Activated naive CD8-positive, alpha-beta T cell treated with anti-CD3 and anti-CD28 coated beads, Interleukin-2, amount 10 ng/mL, durations not matched to agents 7 days and 5 days (primary cell): ENCODE data around the gene KIRREL3. TPM values are rescaled to one million over a fixed set of nuclear protein-coding genes. Genes with fewer than 3 reads are reported as not detected.

Experiments
- ATAC-seq: fragments of 150-1000 bp; cut with Tn5 transposase; one replicate; pipeline ENCODE4 v1.10.0; 2021; ENCODE audit warnings: low read depth, moderate library complexity
- POLR2A ChIA-PET: fragments of 350-600 bp; sonication (Branson Sonifier 250); formaldehyde crosslinking; loops from one replicate; lab custom pipeline; 2021; ENCODE audit warnings: antibody characterized with exemption; lab: Charles Lee
- DNase-seq: peaks from one replicate; pipeline ENCODE4 v3.0.0; 2021
- H3K27ac Mint-ChIP-seq: one replicate; pipeline ENCODE4 v1.8.0; 2022; ENCODE audit warnings: mild to moderate bottlenecking, mixed read lengths
- H3K27me3 Mint-ChIP-seq: one replicate; pipeline ENCODE4 v1.8.0; 2022; ENCODE audit warnings: mild to moderate bottlenecking, moderate library complexity, mixed read lengths
- H3K36me3 Mint-ChIP-seq: one replicate; pipeline ENCODE4 v1.8.0; 2021; ENCODE audit warnings: mild to moderate bottlenecking, mixed read lengths
- H3K4me1 Mint-ChIP-seq: one replicate; pipeline ENCODE4 v1.8.0; 2021; ENCODE audit warnings: mixed read lengths
- H3K4me3 Mint-ChIP-seq: one replicate; pipeline ENCODE4 v1.8.0; 2022; ENCODE audit warnings: mild to moderate bottlenecking, moderate library complexity, mixed read lengths
- H3K9me3 Mint-ChIP-seq: one replicate; pipeline ENCODE4 v1.8.0; 2021; ENCODE audit warnings: mixed read lengths
- total RNA-seq, 2 experiments: library from RNA; stranded (reverse); gene quantifications; one replicate each; pipeline ENCODE4 v1.2.3, GENCODE V29; 2021

Gene KIRREL3
- total RNA-seq, 2 experiments from 2014 or later, result not detected

GRCh38 chr11:126930091-126930841 lies 70.3 kb downstream of the KIRREL3 start:
- H3K36me3 Mint-ChIP-seq, result no peaks in the 10 kb centered on the region
- POLR2A ChIA-PET, result no interaction called here
- no peaks in the 10 kb centered on the region for H3K4me1 Mint-ChIP-seq
- no peak overlapping the region for H3K27ac Mint-ChIP-seq
- no peak for ATAC-seq
- DNase-seq, result no peak
- no peak overlapping the region for H3K4me3 Mint-ChIP-seq
- peaks cover 2% of the 10 kb centered on the region for H3K27me3 Mint-ChIP-seq
- no peaks in the 10 kb centered on the region for H3K9me3 Mint-ChIP-seq

- Mint-ChIP-seq H3K4me1 (no peaks in the 10 kb centered on the region), H3K4me3 (no peak overlapping the region), H3K9me3 (no peaks in the 10 kb centered on the region), H3K36me3 (no peaks in the 10 kb centered on the region), H3K27me3 (peaks cover 2% of the 10 kb centered on the region), H3K27ac (no peak overlapping the region)
- POLR2A ChIA-PET, result no interaction called here
- no peak for ATAC-seq
- no peak for DNase-seq
Measured at GRCh38 chr11:126929179-126930061, 71.2 kb downstream of the KIRREL3 start.

- POLR2A ChIA-PET, result no interaction called here
- Mint-ChIP-seq H3K9me3 (no peaks in the 10 kb centered on the region), H3K4me1 (no peaks in the 10 kb centered on the region), H3K4me3 (no peak overlapping the region), H3K27me3 (peaks cover 2% of the 10 kb centered on the region), H3K27ac (no peak overlapping the region), H3K36me3 (no peaks in the 10 kb centered on the region)
- no peak for ATAC-seq
- no peak for DNase-seq
Measured at GRCh38 chr11:126927623-126928022, 72.9 kb downstream of the KIRREL3 start.

- no peaks in the 10 kb centered on the region for H3K9me3 Mint-ChIP-seq
- no peaks in the 10 kb centered on the region for H3K36me3 Mint-ChIP-seq
- ATAC-seq (no peak), DNase-seq (no peak)
- no peak overlapping the region for H3K27ac Mint-ChIP-seq
- no peaks in the 10 kb centered on the region for H3K27me3 Mint-ChIP-seq
- no peaks in the 10 kb centered on the region for H3K4me1 Mint-ChIP-seq
- H3K4me3 Mint-ChIP-seq, result no peak overlapping the region
- POLR2A ChIA-PET, result no interaction called here
Measured at GRCh38 chr11:126926376-126926791, 74.2 kb downstream of the KIRREL3 start.

GRCh38 chr11:126925321-126926093 lies 75.1 kb downstream of the KIRREL3 start:
- Mint-ChIP-seq H3K27me3 (no peaks in the 10 kb centered on the region), H3K4me1 (no peaks in the 10 kb centered on the region), H3K27ac (no peak overlapping the region), H3K9me3 (no peaks in the 10 kb centered on the region), H3K4me3 (no peak overlapping the region), H3K36me3 (no peaks in the 10 kb centered on the region)
- DNase-seq, result no peak
- ATAC-seq, result no peak
- POLR2A ChIA-PET, result no interaction called here

GRCh38 chr11:126924376-126925040 lies 76.1 kb downstream of the KIRREL3 start:
- Mint-ChIP-seq H3K36me3 (no peaks in the 10 kb centered on the region), H3K27me3 (no peaks in the 10 kb centered on the region), H3K4me1 (no peaks in the 10 kb centered on the region), H3K9me3 (no peaks in the 10 kb centered on the region), H3K4me3 (no peak overlapping the region), H3K27ac (no peak overlapping the region)
- DNase-seq (no peak), ATAC-seq (no peak)
- POLR2A ChIA-PET, result no interaction called here

GRCh38 chr11:126920833-126921232 lies 79.7 kb downstream of the KIRREL3 start:
- no peaks in the 10 kb centered on the region for H3K9me3 Mint-ChIP-seq
- no peak for ATAC-seq

DNA sequence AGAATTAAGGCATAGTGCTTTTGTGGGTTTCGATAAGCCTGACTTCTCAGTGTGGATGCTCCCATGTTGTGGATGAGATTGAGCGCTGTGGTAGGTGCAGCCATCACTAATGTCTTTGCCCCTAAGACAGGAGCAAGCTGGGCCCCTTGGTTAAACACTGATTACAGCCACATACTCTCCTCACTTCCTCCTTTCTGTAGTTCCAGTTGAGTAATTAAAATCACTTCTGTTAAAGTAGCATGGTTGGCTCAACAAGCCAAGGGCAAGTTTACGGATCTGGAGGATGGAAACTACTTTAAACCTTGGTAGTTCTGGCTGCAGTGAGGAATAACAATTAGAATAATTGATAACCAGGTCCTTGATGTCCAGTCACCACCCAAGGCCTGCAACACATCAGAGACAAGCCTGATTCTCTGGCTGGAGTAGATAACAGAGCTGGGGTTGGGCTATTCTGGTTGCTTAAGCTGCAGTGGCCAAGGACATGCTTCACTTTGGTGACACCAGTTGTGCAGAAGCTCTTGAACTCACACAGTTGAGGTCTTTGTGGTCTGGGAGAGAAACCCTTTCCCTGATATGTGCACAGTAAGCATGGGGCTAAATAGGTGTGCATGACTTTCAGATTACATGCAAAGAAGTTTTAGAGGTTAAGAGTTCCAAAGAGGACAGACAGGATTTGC lies 81.3 kb downstream of the KIRREL3 start:
- POLR2A ChIA-PET, result no interaction called here
- no peak overlapping the region for H3K4me3 Mint-ChIP-seq
- H3K9me3 Mint-ChIP-seq, result no peaks in the 10 kb centered on the region
- H3K27me3 Mint-ChIP-seq, result no peaks in the 10 kb centered on the region
- no peaks in the 10 kb centered on the region for H3K4me1 Mint-ChIP-seq
- H3K27ac Mint-ChIP-seq, result no peak overlapping the region
- DNase-seq, result no peak
- ATAC-seq, result no peak
- no peaks in the 10 kb centered on the region for H3K36me3 Mint-ChIP-seq

More at GRCh38 chr11:126920833-126921232, 79.7 kb downstream of the KIRREL3 start:
- H3K4me1 Mint-ChIP-seq, result no peaks in the 10 kb centered on the region
- H3K27me3 Mint-ChIP-seq, result no peaks in the 10 kb centered on the region
- no peaks in the 10 kb centered on the region for H3K36me3 Mint-ChIP-seq
- no peak for DNase-seq
- H3K27ac Mint-ChIP-seq, result no peak overlapping the region
- POLR2A ChIA-PET, result no interaction called here
- H3K4me3 Mint-ChIP-seq, result no peak overlapping the region

DNA sequence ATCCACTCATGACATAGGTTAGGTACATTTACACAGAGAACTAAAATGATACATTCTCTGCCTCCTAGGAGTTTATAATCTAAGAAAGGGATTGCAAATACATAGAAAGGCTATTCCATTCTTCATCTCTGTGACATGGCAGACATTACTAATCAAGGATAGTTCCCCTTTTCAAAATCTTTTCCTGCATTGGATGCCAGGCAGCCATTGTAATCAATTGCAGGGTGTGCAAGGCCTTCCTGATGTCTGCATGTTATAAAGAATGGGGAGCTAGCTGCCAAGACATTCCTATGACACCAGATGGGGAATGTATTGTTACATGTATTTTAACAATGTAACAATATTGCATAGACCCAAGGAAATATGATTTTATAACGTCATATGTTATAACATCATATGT lies 82.0 kb downstream of the KIRREL3 start:
- ATAC-seq (no peak), DNase-seq (no peak)
- H3K27me3 Mint-ChIP-seq, result peaks cover 2% of the 10 kb centered on the region
- no peaks in the 10 kb centered on the region for H3K4me1 Mint-ChIP-seq
- H3K27ac Mint-ChIP-seq, result no peak overlapping the region
- POLR2A ChIA-PET, result no interaction called here
- no peak overlapping the region for H3K4me3 Mint-ChIP-seq
- no peaks in the 10 kb centered on the region for H3K36me3 Mint-ChIP-seq
- H3K9me3 Mint-ChIP-seq, result no peaks in the 10 kb centered on the region

DNA sequence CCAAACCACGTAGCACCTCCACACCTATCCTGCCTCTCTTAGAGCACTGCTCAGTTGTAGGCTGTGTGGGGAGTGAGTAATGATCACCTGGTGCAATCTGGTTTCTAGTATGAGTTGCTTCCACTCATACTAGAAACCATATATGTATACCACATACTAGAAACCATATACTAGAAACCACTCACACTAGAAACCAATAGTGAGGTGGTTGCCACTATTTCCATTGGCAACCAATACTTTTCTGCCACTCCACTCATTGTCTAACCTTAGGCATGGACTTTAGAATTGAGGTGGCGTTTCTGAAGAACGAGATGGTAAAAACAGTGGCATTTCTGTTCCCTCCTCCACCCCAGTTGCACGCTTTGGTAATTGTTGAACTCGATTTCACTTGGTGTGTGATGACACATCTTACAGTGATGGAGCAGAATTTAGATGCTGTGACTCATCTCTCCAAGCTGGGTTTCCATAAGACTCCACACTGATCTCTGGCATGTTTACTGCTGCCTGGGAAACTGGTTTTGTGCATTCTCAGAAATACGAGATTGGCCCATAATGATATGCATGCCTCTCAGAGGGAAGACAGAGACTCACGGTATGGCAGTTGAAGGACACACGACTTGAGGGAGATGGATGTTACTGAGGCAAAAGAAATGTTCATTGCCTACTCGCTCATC lies 82.9 kb downstream of the KIRREL3 start:
- Mint-ChIP-seq H3K27ac (no peak overlapping the region), H3K4me3 (no peak overlapping the region), H3K36me3 (no peaks in the 10 kb centered on the region), H3K9me3 (no peaks in the 10 kb centered on the region), H3K4me1 (no peaks in the 10 kb centered on the region), H3K27me3 (peaks cover 2% of the 10 kb centered on the region)
- ATAC-seq (no peak), DNase-seq (no peak)
- POLR2A ChIA-PET, result no interaction called here

DNA sequence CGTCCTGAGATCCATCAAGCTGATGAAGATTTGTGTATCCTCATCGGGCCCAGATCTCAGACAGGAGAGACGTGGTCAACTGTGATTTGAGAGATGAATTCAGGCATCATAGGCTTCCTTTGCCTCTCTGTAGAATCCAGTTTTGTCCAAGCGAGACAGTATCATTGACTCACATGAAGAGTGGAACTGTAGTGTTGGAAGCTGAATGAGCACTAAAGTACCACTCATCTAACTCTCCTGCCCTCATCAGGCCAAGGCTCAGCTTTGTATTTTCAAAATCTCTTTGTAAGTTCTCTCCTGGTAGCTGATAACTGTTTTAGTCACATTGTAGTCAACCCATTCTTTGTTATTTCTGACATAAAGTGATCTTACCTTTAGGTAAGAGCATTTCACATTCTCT lies 85.1 kb downstream of the KIRREL3 start:
- Mint-ChIP-seq H3K27me3 (peaks cover 2% of the 10 kb centered on the region), H3K27ac (no peak overlapping the region), H3K4me1 (peaks cover 1% of the 10 kb centered on the region), H3K36me3 (no peaks in the 10 kb centered on the region), H3K9me3 (peaks cover 2% of the 10 kb centered on the region), H3K4me3 (no peak overlapping the region)
- no peak for DNase-seq
- ATAC-seq, result no peak
- POLR2A ChIA-PET, result no interaction called here

DNA sequence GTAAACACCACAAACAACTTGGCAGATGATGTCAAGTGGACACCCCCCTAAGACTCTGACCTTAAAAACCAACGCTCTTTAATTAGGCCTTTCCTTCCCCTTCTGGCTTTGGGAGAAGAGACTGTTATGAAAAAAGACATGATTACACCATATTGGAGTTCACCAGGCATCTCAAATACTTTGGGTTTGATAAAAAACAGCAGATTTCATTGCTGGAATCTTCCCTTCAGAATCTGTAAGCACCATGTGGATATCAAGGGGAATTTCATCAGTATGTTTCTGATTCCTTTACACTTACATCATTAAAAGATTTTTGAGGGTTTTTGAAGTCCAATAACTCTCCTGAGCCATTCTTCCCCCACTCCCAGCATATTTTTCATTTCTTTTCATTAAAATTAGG lies 85.6 kb downstream of the KIRREL3 start:
- no peak for DNase-seq

More for the DNA sequence above, 85.6 kb downstream of the KIRREL3 start:
- Mint-ChIP-seq H3K27ac (no peak overlapping the region), H3K27me3 (peaks cover 2% of the 10 kb centered on the region), H3K36me3 (no peaks in the 10 kb centered on the region), H3K9me3 (peaks cover 2% of the 10 kb centered on the region), H3K4me3 (no peak overlapping the region), H3K4me1 (peaks cover 1% of the 10 kb centered on the region)
- POLR2A ChIA-PET, result no interaction called here
- no peak for ATAC-seq
